ENCODE data around the gene CTAG1B.
"Not testable (repeated sequence)": the region's sequence is repeated elsewhere in the genome, so short reads cannot be mapped to it uniquely, and the experiment has no call there.

CTAG1B gene

GRCh38 chrX:154582994-154583393, 36.1 kb downstream of the CTAG1B start:
- DNase-seq = not testable (repeated sequence)

DNA sequence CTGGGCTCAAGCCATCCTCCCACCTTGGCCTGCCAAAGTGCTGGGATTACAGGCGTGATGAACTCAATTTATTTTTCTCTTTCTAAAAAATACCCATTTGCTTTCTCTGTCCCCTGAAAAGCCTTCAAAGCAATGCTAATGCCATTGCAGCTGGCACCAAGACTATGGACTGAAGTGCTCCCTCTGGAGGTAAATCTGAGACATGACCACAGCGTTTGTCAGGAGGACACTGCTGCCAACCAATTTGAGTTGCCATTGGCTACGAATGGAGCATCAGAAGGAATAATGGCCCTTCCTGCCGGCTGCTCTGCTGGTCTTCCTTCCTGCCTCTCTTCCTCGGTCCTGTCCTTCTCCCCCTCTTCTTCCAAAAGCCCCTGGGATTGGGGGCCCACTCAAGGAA, 44.0 kb downstream of the CTAG1B start:
- DNase-seq = not testable (repeated sequence)

- DNase-seq = not testable (repeated sequence)
These were observed 46.0 kb downstream of the CTAG1B start for GRCh38 chrX:154573061-154573460.

- not testable (repeated sequence) for DNase-seq
These were observed 48.7 kb downstream of the CTAG1B start for GRCh38 chrX:154570361-154570760.

Data from stimulated activated CD4-positive, alpha-beta T cell treated with anti-CD3 and anti-CD28 coated beads, Interleukin-15, amount 100 ng/mL, for 24 hours (primary cell).